OCI-LY7 (cell line): Measurements from ENCODE around the gene ATXN1. TPM values are rescaled to one million over a fixed set of nuclear protein-coding genes. Genes with fewer than 3 reads are reported as not detected.

ENCODE experiments used
- BruUV-seq: library from RNA; stranded (reverse); fragments of 400-500 nt; replicated peaks from 2 replicates; lab custom pipeline; 2021; lab: Mats Ljungman, UMichigan
- CTCF ChIA-PET: fragments of 300-600 bp; sonication (Branson Sonifier 250); formaldehyde crosslinking; loops from one replicate; lab custom pipeline; 2022; ENCODE audit warnings: antibody characterized with exemption; ENCODE audit not compliant: unreplicated experiment; lab: Charles Lee
- POLR2A ChIA-PET: fragments of 300-600 bp; sonication (Branson Sonifier 250); formaldehyde crosslinking; loops from one replicate; lab custom pipeline; 2022; ENCODE audit warnings: antibody characterized with exemption; lab: Charles Lee
- DNase-seq: peaks from one replicate; pipeline ENCODE4 v3.0.0-alpha.2; 2015; ENCODE audit warnings: low spot score
- H2AFZ ChIP-seq: fragments of 200-600 bp; sonication (generic), shearing (Covaris generic); 2 replicates; pipeline ENCODE4 v1.6.1; 2014; ENCODE audit warnings: mild to moderate bottlenecking, antibody characterized with exemption, low read length, moderate library complexity
- H3K27ac ChIP-seq: fragments of 200-600 bp; sonication (generic); 2 replicates; pipeline ENCODE4 v1.5.1; 2014; ENCODE audit warnings: mixed run types, low read depth, mild to moderate bottlenecking, moderate library complexity, low read length, inconsistent platforms; ENCODE audit not compliant: poor library complexity, severe bottlenecking
- H3K36me3 ChIP-seq: fragments of 200-600 bp; sonication (generic); 2 replicates; pipeline ENCODE4 v1.6.1; 2014; ENCODE audit warnings: mild to moderate bottlenecking, antibody characterized with exemption, low read length, moderate library complexity, mixed read lengths; ENCODE audit not compliant: insufficient read depth
- H3K4me1 ChIP-seq: fragments of 200-600 bp; sonication (generic); 2 replicates; pipeline ENCODE4 v1.5.1; 2014; ENCODE audit warnings: mild to moderate bottlenecking, low read length; ENCODE audit not compliant: insufficient read depth, poor library complexity, severe bottlenecking
- H3K4me2 ChIP-seq: fragments of 200-600 bp; sonication (generic); 2 replicates; pipeline ENCODE4 v1.6.1; 2014; ENCODE audit warnings: mild to moderate bottlenecking, low read length
- H3K4me3 ChIP-seq: fragments of 200-600 bp; sonication (generic); 2 replicates; pipeline ENCODE4 v1.5.1; 2014; ENCODE audit warnings: mild to moderate bottlenecking, low read depth, low read length; ENCODE audit not compliant: poor library complexity, severe bottlenecking
- H3K79me2 ChIP-seq: fragments of 200-600 bp; sonication (generic); 2 replicates; pipeline ENCODE4 v1.6.1; 2016; ENCODE audit warnings: low read depth, mild to moderate bottlenecking, low read length, moderate library complexity, mixed read lengths; ENCODE audit not compliant: insufficient read depth
- H3K9me2 ChIP-seq: fragments of 200-600 bp; sonication (generic); 2 replicates; pipeline ENCODE4 v1.6.1; 2016; ENCODE audit warnings: mild to moderate bottlenecking, low read length, mixed read lengths; ENCODE audit not compliant: insufficient read depth
- H3K9me3 ChIP-seq: fragments of 200-600 bp; sonication (generic); 2 replicates; pipeline ENCODE4 v1.6.1; 2014; ENCODE audit warnings: mild to moderate bottlenecking, mixed run types, low read length, mixed read lengths
- H4K20me1 ChIP-seq: fragments of 200-600 bp; sonication (generic); 2 replicates; pipeline ENCODE4 v1.6.1; 2014; ENCODE audit warnings: mild to moderate bottlenecking, antibody characterized with exemption, low read length, moderate library complexity, mixed read lengths; ENCODE audit not compliant: insufficient read depth
- EZH2phosphoT487 ChIP-seq: fragments of 200-600 bp; sonication (generic); IDR thresholded peaks from 2 replicates; pipeline ENCODE4 v1.6.1; 2018; ENCODE audit warnings: low read depth, borderline replicate concordance, mild to moderate bottlenecking, mixed run types, antibody characterized with exemption, low read length, moderate library complexity, mixed read lengths
- intact Hi-C: fragments of 100-400 bp; cut with micrococcal nuclease; formaldehyde crosslinking; loops from one replicate; pipeline ENCODE4 v1.10.0; 2022; ENCODE audit not compliant: unreplicated experiment
- total RNA-seq, 2 experiments: library from RNA; depleted of rRNA in 1 of 2; stranded (reverse); fragments of >200 nt in 1 of 2; shearing (Covaris generic) in 1 of 2; gene quantifications; 2 replicates each; pipeline ENCODE4 v1.2.3, GENCODE V29; 2014 to 2022
- TF ChIP-seq, protein P1 (sequence below): fragments of 200-600 bp; sonication (generic); conservative IDR thresholded peaks from 2 replicates; pipeline ENCODE4 v1.5.1; 2014; ENCODE audit warnings: mild to moderate bottlenecking, antibody characterized with exemption, low read length, moderate library complexity, mixed read lengths

The ATXN1 gene
- total RNA-seq, 2 experiments from 2014 or later, result not detected

DNA sequence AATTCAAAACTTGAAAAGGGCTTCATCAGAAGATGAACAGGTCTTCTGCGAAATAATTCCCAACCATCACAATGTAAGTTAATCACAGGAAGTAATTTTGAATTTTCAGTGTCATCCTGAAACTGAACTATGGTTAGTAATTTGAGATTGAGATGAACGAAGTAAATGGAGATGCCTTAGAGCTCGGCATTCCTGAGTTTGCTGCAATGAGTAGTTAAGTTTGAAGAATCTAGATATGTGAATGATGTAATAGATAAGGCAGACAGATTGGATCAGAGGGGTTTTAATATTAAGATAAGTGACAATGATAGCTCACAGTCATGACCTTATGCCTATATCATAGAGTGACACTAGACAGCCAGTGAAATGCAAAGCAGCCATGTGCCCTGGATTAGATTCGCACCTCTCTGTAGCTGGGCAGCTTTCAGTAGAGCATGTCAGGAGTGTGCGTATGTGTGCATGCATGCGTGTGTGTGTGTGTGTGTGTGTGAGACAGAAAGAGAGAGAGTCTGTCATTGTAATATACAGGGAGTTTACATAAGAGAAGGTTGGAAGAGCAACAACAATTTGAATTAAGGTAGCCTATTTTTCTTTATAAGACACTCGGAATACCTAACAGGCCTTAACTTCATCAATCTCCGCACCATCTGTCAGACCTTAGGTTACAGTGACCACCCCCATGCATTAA, 289.9 kb downstream of the ATXN1 start:
- DNase-seq, result no peak
- no peak for TF ChIP-seq EZH2phosphoT487
- TF ChIP-seq, protein P1, sequence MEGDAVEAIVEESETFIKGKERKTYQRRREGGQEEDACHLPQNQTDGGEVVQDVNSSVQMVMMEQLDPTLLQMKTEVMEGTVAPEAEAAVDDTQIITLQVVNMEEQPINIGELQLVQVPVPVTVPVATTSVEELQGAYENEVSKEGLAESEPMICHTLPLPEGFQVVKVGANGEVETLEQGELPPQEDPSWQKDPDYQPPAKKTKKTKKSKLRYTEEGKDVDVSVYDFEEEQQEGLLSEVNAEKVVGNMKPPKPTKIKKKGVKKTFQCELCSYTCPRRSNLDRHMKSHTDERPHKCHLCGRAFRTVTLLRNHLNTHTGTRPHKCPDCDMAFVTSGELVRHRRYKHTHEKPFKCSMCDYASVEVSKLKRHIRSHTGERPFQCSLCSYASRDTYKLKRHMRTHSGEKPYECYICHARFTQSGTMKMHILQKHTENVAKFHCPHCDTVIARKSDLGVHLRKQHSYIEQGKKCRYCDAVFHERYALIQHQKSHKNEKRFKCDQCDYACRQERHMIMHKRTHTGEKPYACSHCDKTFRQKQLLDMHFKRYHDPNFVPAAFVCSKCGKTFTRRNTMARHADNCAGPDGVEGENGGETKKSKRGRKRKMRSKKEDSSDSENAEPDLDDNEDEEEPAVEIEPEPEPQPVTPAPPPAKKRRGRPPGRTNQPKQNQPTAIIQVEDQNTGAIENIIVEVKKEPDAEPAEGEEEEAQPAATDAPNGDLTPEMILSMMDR, result no peak
- Histone ChIP-seq H3K4me2 (no peak overlapping the region), H4K20me1 (no peaks in the 10 kb centered on the region), H3K9me3 (no peaks in the 10 kb centered on the region), H3K4me1 (no peaks in the 10 kb centered on the region), H2AFZ (no peak overlapping the region), H3K36me3 (no peaks in the 10 kb centered on the region), H3K79me2 (no peaks in the 10 kb centered on the region), H3K27ac (no peak overlapping the region), H3K4me3 (no peak overlapping the region), H3K9me2 (no peaks in the 10 kb centered on the region)
- no TSS peak for BruUV-seq
- ChIA-PET POLR2A (interaction anchor here (0.5 to 1.6 kb wide), 9 partner anchors 24 to 170 kb away, joined by 3 to 5 read pairs (median 3); no protein-coding TSS in a partner anchor), CTCF (interaction anchor here (0.7 kb wide), 1 partner anchor 33 kb away, joined by 3 read pairs; no protein-coding TSS in a partner anchor)
- intact Hi-C loops, result loop anchor here (5.0 kb wide), 1 partner anchor 39 kb away; no protein-coding TSS in a partner anchor

- BruUV-seq, result no TSS peak
- Histone ChIP-seq H4K20me1 (no peaks in the 10 kb centered on the region), H3K9me3 (no peaks in the 10 kb centered on the region), H3K27ac (no peak overlapping the region), H3K4me1 (no peaks in the 10 kb centered on the region), H3K9me2 (no peaks in the 10 kb centered on the region), H3K4me3 (no peak overlapping the region), H3K36me3 (no peaks in the 10 kb centered on the region), H3K4me2 (no peak overlapping the region), H3K79me2 (no peaks in the 10 kb centered on the region), H2AFZ (no peak overlapping the region)
- CTCF ChIA-PET, result interaction anchor here (0.5 to 0.7 kb wide), 2 partner anchors 33 to 34 kb away, joined by 3 to 5 read pairs; no protein-coding TSS in a partner anchor
- DNase-seq, result no peak
- intact Hi-C loops, result loop anchor here (5.0 kb wide), 1 partner anchor 38 kb away; no protein-coding TSS in a partner anchor
- TF ChIP-seq, protein P1, result no peak
- no peak for TF ChIP-seq EZH2phosphoT487
- POLR2A ChIA-PET, result interaction anchor here (0.5 to 1.6 kb wide), 7 partner anchors 14 to 125 kb away, joined by 3 to 5 read pairs (median 4); no protein-coding TSS in a partner anchor
Observed at GRCh38 chr6:16470502-16471221, 290.6 kb downstream of the ATXN1 start.
